Left lung (tissue), 10 donors: ENCODE measurements around the gene GSC2. TPM values are rescaled to one million over a fixed set of nuclear protein-coding genes. Genes with fewer than 3 reads are reported as not detected.

Source experiments
- ATAC-seq: fragments of 200-7000 bp; cut with Tn5 transposase; one replicate; pipeline ENCODE4 v1.9.1; 2020; ENCODE audit warnings: moderate library complexity
- DNase-seq, 4 donors: peaks; one replicate each; pipeline ENCODE4 v3.0.0-alpha.2; 2013 to 2020
- H3K27ac ChIP-seq, 2 donors: fragments of 200-600 bp; sonication (generic) in 1 of 2; one replicate each; pipeline versions ENCODE4 v1.5.0 to v1.8.0; 2020 to 2021
- H3K27me3 ChIP-seq, 2 donors: fragments of 200-600 bp; sonication (generic) in 1 of 2; one replicate each; pipeline versions ENCODE4 v1.5.0 to v1.8.0; 2020 to 2021
- H3K36me3 ChIP-seq, 2 donors: fragments of 200-600 bp; sonication (generic) in 1 of 2; one replicate each; pipeline versions ENCODE4 v1.5.0 to v1.8.0; 2020 to 2021
- H3K4me1 ChIP-seq, 2 donors: fragments of 200-600 bp; one replicate each; pipeline ENCODE4 v1.8.0; 2021
- H3K4me3 ChIP-seq, 2 donors: fragments of 200-600 bp; sonication (generic) in 1 of 2; one replicate each; pipeline versions ENCODE4 v1.5.0 to v1.8.0; 2020 to 2021; ENCODE audit warnings: mild to moderate bottlenecking in 1 of 2
- H3K9me3 ChIP-seq, 2 donors: fragments of 200-600 bp; sonication (generic) in 1 of 2; one replicate each; pipeline versions ENCODE4 v1.5.0 to v1.8.0; 2020 to 2021
- intact Hi-C, 2 donors: fragments of 100-400 bp; cut with DNase I; formaldehyde crosslinking; loops; one replicate each; pipeline versions ENCODE4 v1.11.2 to v1.14.2; 2022
- polyA plus RNA-seq, 6 donors: library from polyadenylated mRNA; unstranded; fragments of 120-200 nt; gene quantifications; one replicate each; pipeline ENCODE4 v1.2.1, GENCODE V29; 2013; ENCODE audit not compliant: insufficient read length in 6 of 6
- total RNA-seq, 2 donors: library from RNA; stranded (reverse); fragmentation: NEBNext Ultra II Directional; extraction: Animal tissue kit (Norgen Biotek cat#: 25700); gene quantifications; one replicate each; pipeline ENCODE4 v1.2.1, GENCODE V29; 2021
- TF ChIP-seq, protein P1 (sequence below), 2 donors: fragments of 200-600 bp; sonication (generic) in 1 of 2; IDR thresholded peaks; one replicate each; pipeline versions ENCODE4 v1.5.0 to v1.8.0; 2021; ENCODE audit warnings: antibody characterized with exemption in 2 of 2
- donor health status: DM: no; HTN: yes; CAD: no.
- donor health status: DM: no; HTN: no; CAD: no.

The GSC2 gene
- total and polyA plus RNA-seq, 8 donors: not detected

DNA sequence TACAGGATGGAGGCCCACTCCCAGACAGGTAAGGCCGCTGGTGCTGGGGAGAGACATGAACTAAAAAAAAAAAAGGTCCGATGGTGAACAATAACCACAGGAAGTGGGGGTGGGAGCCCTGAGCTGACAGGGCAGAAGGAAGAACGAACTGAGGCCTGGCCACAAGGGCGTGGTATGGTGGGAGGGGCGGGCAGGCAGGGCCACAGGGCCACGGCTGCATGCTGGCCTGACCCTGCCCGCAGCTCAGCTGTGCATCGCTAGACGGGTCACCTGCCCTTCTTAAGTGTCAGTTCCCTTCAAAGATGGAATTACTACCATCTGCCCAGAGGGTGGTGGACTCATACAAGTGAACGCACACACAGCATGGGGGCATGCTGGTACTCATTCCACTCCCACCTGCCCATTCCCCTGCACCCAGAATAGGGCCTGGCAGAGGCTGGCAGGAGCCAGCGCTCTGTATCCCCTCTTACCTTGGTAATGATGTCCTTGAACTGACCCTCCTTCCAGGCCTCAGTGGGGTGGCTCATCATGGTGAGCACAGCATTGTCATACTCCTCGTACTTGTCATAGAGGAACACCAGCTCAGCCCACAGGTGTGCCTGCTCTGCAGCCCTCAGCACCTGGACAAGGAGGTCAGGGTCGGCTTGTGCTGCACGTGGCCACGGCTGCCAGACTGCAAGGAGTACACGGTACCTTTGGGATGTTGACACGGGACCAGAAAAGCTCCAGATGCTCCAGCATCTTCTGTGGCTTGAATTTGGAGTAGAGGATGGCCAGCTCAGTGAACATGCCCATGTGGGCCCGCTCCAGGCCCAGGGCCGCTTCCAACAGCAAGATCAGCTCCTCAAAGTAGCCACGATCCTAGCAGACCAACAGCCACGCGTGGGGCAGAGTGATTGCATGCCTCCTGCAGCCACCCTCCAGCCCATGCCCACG, 46.0 kb upstream of the GSC2 start:
- TF ChIP-seq, protein P1, sequence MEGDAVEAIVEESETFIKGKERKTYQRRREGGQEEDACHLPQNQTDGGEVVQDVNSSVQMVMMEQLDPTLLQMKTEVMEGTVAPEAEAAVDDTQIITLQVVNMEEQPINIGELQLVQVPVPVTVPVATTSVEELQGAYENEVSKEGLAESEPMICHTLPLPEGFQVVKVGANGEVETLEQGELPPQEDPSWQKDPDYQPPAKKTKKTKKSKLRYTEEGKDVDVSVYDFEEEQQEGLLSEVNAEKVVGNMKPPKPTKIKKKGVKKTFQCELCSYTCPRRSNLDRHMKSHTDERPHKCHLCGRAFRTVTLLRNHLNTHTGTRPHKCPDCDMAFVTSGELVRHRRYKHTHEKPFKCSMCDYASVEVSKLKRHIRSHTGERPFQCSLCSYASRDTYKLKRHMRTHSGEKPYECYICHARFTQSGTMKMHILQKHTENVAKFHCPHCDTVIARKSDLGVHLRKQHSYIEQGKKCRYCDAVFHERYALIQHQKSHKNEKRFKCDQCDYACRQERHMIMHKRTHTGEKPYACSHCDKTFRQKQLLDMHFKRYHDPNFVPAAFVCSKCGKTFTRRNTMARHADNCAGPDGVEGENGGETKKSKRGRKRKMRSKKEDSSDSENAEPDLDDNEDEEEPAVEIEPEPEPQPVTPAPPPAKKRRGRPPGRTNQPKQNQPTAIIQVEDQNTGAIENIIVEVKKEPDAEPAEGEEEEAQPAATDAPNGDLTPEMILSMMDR (IDR thresholded peaks at IDR 0.05): no peak
- intact Hi-C loops: no loop called here
- H3K27me3 ChIP-seq: no peaks in the 10 kb centered on the region
- no peak for ATAC-seq
- no peaks in the 10 kb centered on the region for H3K9me3 ChIP-seq
- no peak for DNase-seq
- H3K4me3 ChIP-seq: no peak overlapping the region
- no peaks in the 10 kb centered on the region for H3K4me1 ChIP-seq
- H3K27ac ChIP-seq: no peak overlapping the region
- peaks cover 0 to 96% of the 10 kb centered on the region in 2 donors for H3K36me3 ChIP-seq

DNA sequence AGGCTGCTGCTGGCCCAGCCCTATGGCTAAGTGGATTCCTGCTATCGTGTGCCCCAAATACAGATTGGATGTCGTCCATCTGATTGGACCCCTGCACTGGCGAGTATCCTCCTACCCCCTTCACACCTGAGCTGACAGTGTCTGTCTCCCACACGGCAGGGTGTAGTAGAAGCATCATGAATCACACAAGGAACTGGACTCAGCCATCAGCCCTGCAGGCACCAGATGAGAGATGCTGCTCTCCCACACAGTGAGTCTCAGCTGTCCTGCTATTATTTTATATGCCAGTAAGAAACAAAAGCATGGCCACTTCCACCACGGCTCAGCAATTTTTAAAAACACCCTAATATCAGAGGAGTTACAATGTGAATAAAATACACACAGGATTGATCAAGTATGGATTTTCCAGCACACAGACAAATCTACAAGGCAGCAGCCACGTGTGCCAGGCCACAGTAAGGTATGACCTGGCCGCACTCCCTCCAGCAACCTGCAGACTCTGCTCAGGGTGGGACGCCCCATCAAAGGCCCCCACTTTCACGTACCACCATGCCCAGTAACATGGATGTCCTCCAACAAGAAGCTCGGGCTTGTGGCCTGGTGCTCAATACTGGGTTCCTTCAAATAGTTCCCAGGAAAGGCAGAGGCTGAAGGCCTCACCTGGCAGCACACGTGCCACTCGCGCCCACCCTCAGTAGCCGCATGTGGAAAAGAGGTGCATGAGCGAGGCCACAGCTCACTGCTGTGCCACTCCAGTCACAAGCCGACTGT, 44.9 kb upstream of the GSC2 start:
- H3K36me3 ChIP-seq: peaks cover 0 to 88% of the 10 kb centered on the region in 2 donors
- no peak overlapping the region for H3K27ac ChIP-seq
- intact Hi-C loops: no loop called here
- ATAC-seq: no peak
- no peaks in the 10 kb centered on the region for H3K4me1 ChIP-seq
- TF ChIP-seq, protein P1 (IDR thresholded peaks at IDR 0.05): no peak
- H3K27me3 ChIP-seq: no peaks in the 10 kb centered on the region
- no peaks in the 10 kb centered on the region for H3K9me3 ChIP-seq
- H3K4me3 ChIP-seq: no peak overlapping the region
- DNase-seq: no peak

DNA sequence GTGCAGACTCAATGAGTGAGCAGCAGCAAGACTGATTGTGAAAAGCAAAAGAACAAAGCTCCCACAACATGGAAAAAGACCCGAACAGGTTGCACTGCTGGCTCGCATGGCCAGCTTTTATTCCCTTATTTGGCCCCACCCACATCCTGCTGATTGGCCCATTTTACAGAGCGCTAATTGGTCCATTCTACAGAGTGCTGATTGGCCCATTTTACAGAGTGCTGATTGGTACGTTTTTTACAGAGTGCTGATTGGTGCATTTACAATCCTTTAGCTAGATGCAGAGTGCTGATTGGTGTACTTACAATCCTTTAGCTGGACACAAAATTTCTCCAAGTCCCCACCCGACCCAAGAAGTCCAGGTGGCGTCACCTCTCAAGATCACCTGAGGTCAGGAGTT, 43.8 kb upstream of the GSC2 start:
- DNase-seq (no peak), ATAC-seq (no peak)
- H3K4me1 ChIP-seq: no peaks in the 10 kb centered on the region
- no peaks in the 10 kb centered on the region for H3K9me3 ChIP-seq
- no peak overlapping the region for H3K4me3 ChIP-seq
- no peaks in the 10 kb centered on the region for H3K27me3 ChIP-seq
- TF ChIP-seq, protein P1 (IDR thresholded peaks at IDR 0.05): no peak
- H3K36me3 ChIP-seq: peaks cover 0 to 84% of the 10 kb centered on the region in 2 donors
- H3K27ac ChIP-seq: no peak overlapping the region
- intact Hi-C loops: no loop called here

GRCh38 chr22:19187716-19188563, 37.8 kb upstream of the GSC2 start:
- H3K36me3 ChIP-seq: peaks cover 0 to 46% of the 10 kb centered on the region in 2 donors
- no peak overlapping the region for H3K4me3 ChIP-seq
- intact Hi-C loops: no loop called here
- ATAC-seq: no peak
- H3K27ac ChIP-seq: no peak overlapping the region
- H3K4me1 ChIP-seq: no peaks in the 10 kb centered on the region
- DNase-seq: no peak
- TF ChIP-seq, protein P1 (IDR thresholded peaks at IDR 0.05): no peak
- H3K27me3 ChIP-seq: no peaks in the 10 kb centered on the region
- no peaks in the 10 kb centered on the region for H3K9me3 ChIP-seq
